NT2/D1 (cell line): ENCODE measurements around the gene HOXB4.
A peak's percentile ranks its signal among the peaks of the same experiment; 100 is the strongest.
"Not testable (repeated sequence)": the region's sequence is repeated elsewhere in the genome, so short reads cannot be mapped to it uniquely, and the experiment has no call there.

ENCODE experiments used
- DNase-seq: peaks from one replicate; pipeline ENCODE4 v3.0.0-alpha.2; 2011; ENCODE audit warnings: low read depth, low spot score
- H3K27me3 ChIP-seq: 2 replicates; pipeline ENCODE4 v1.6.0; 2011; ENCODE audit warnings: mild to moderate bottlenecking; ENCODE audit not compliant: insufficient read length, insufficient read depth
- H3K36me3 ChIP-seq: 2 replicates; pipeline ENCODE4 v1.6.1; 2011; ENCODE audit warnings: mild to moderate bottlenecking, low read length, mixed read lengths; ENCODE audit not compliant: insufficient read depth, insufficient read length
- H3K4me1 ChIP-seq: 2 replicates; pipeline ENCODE4 v1.5.1; 2011; ENCODE audit not compliant: insufficient read depth, insufficient read length
- H3K4me3 ChIP-seq: 2 replicates; pipeline ENCODE4 v1.5.1; 2011; ENCODE audit warnings: low read depth; ENCODE audit not compliant: insufficient read length
- H3K9ac ChIP-seq: 2 replicates; pipeline ENCODE4 v1.6.0; 2011; ENCODE audit warnings: low read depth; ENCODE audit not compliant: insufficient read length
- H3K9me3 ChIP-seq: 2 replicates; pipeline ENCODE4 v1.5.1; 2011; ENCODE audit warnings: mild to moderate bottlenecking, low read length; ENCODE audit not compliant: insufficient read depth
- SUZ12 ChIP-seq: IDR thresholded peaks from 2 replicates; pipeline ENCODE4 v1.6.1; 2011; ENCODE audit not compliant: insufficient read length, insufficient read depth; ENCODE audit errors: extremely low read depth
- YY1 ChIP-seq: IDR thresholded peaks from 2 replicates; pipeline ENCODE4 v1.6.1; 2011; ENCODE audit not compliant: insufficient read length, insufficient read depth
- ZNF274 ChIP-seq: IDR thresholded peaks from 2 replicates; pipeline ENCODE4 v1.6.1; 2011; ENCODE audit warnings: mild to moderate bottlenecking, low read depth, low read length

The HOXB4 gene

DNA sequence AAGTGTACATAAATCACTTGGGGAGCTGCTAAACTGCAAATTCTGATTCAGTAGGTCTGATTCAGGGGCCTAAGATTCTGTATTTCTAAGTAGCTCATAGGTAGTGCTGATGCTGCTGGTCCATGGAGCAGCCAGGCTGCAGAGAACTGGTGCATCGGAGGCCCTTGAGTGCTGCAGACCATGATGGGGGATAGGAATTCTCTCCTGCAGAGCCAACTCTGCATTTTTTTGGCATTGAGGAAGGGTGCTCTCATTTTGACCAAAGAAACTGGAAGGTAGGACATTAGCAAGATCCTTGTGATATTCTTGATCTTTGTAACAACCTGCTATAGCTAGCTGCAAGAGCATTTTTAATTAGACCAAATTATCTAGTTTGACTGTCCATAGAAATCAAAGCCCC is 37.9 kb downstream of the HOXB4 start:
- no peak for TF ChIP-seq ZNF274
- TF ChIP-seq YY1, result no peak
- TF ChIP-seq SUZ12, result no peak
- Histone ChIP-seq H3K4me1 (peaks cover 3% of the 10 kb centered on the region), H3K9me3 (no peaks in the 10 kb centered on the region), H3K27me3 (peaks cover 62% of the 10 kb centered on the region), H3K36me3 (no peaks in the 10 kb centered on the region), H3K9ac (no peak overlapping the region), H3K4me3 (no peak overlapping the region)
- no peak for DNase-seq

DNA sequence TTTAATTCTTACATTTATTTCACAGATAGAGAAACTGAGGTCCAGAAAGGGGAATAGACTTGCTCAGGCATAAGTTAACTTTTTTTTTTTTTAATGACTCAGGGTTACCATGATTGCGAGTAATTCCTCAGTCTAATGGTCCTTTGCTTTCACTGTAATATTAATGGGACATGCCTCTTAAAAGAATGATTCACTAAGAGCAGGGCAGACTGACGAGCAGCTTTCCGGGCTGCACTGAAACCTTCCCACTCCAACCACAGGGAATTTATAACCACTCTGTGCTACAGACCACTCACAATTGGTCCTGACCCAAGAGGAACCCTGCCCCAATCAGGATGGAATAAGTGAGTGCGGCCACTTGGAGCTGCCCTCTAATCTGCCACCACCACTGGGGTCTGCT is 39.0 kb downstream of the HOXB4 start:
- Histone ChIP-seq H3K4me3 (no peak overlapping the region), H3K4me1 (peaks cover 3% of the 10 kb centered on the region), H3K36me3 (no peaks in the 10 kb centered on the region), H3K27me3 (peaks cover 52% of the 10 kb centered on the region), H3K9ac (no peak overlapping the region), H3K9me3 (no peaks in the 10 kb centered on the region)
- no peak for TF ChIP-seq ZNF274
- TF ChIP-seq SUZ12, result no peak
- TF ChIP-seq YY1, result no peak
- no peak for DNase-seq

DNA sequence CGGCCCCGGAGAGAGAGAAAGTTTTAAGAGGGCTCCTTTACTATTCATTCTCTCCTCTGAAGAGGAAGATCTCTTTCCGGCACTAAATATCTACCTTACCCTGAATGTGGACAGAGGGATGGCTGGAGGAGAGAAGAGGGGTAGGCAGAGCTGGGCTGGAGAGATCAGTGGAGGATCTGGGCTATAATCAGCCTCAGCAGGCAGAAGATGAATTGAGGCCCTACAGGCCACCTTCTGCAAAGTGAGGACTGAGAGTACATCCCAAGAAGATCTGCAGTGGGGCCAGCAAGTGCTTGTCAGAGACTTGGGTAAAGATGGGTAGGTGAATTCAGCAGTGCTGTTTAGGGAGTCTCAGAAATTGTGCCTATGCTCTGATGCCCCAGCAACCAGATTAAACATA is 40.8 kb downstream of the HOXB4 start:
- Histone ChIP-seq H3K9ac (no peak overlapping the region), H3K4me3 (no peak overlapping the region), H3K36me3 (no peaks in the 10 kb centered on the region), H3K9me3 (no peaks in the 10 kb centered on the region), H3K27me3 (peaks cover 36% of the 10 kb centered on the region), H3K4me1 (peaks cover 5% of the 10 kb centered on the region)
- TF ChIP-seq YY1 (no peak), ZNF274 (no peak), SUZ12 (no peak)
- DNase-seq, result no peak

DNA sequence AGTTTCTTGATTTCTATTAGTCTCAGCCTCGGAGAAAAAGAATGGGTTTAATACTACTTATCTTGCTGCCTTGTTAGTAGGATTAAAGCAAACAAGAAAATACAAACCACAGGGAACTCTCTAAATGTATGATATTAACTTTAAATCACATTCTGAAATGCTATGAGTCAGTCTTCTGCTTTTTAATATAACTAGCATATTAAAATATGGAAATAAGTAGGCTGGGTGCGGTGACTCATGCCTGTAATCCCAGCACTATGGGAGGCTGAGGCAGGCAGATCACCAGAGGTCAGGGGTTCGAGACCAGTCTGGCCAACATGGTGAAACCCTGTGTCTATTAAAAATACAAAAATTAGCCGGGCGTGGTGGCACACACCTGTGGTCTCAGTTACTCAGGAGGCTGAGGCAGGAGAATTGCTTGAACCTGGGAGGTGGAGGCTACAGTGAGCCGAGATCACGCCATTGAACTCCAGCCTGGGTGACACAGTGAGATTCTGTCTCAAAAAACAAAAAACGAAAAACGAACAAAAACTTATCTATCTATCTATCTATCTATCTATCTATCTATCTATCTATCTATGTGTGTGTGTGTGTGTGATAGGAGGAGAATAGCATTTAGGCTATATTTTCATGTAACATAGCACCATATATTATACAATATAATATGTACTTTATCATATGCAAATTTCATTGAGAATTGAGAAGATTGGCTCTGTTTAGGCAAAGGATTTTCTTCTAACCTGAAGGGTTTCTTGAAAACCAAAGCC is 42.2 kb downstream of the HOXB4 start:
- H3K36me3 ChIP-seq, H3K9me3 ChIP-seq, H3K9ac ChIP-seq, H3K4me3 ChIP-seq, DNase-seq: not testable (repeated sequence)
- Histone ChIP-seq H3K27me3 (peaks cover 33% of the 10 kb centered on the region), H3K4me1 (peaks cover 11% of the 10 kb centered on the region)

DNA sequence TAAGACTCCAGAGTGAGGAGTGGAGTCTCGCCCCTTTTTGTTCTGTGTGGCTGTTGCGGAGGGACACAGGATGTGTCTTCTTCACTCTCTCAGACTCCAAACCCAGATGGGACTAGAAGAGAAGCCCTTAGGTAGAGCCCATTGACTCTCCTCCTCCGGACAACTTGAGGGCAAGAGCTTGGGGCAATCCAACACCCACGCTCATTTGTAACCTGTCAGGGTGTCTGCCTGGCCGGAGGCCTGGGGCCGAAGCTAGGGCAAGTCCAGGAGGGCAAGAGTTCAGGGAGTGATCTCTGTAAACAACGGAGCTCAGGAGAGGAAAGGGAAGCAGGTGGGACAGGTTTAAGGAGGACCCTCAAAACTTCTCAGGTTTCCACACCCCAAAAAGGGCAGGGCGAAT is 45.9 kb downstream of the HOXB4 start:
- TF ChIP-seq YY1, result no peak
- TF ChIP-seq SUZ12, result no peak
- no peaks in the 10 kb centered on the region for H3K36me3 ChIP-seq
- no peaks in the 10 kb centered on the region for H3K9me3 ChIP-seq
- peaks cover 45% of the 10 kb centered on the region for H3K27me3 ChIP-seq
- peaks cover 27% of the 10 kb centered on the region for H3K4me1 ChIP-seq
- H3K9ac ChIP-seq, result no peak overlapping the region
- H3K4me3 ChIP-seq, result no peak overlapping the region
- DNase-seq, result no peak

DNA sequence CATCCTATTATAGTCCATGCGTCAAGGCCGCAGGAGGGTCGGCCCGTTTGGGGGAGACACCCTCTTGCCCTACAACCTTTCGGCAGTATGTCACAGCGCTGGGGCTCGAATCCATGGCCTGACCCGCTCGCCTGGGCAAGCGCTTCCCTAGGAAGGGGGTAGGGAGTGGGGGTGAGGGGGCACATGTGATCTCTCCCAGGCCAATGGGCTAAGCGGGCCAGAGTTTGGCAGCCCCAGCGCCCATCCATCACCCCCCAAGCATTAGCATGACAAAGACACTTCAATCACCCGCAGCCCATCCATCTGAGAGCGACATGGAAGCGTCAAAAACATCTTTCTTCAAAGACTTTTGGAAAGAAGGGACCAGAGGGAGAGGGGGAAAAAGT is 47.3 kb downstream of the HOXB4 start, which contains the start of gene HOXB1:
Gene HOXB1 (minus strand): TSS at position 125 of the 386 bp plus-strand sequence. CDS start 107 bp downstream, at position 18.
- no peaks in the 10 kb centered on the region for H3K9me3 ChIP-seq
- H3K9ac ChIP-seq, result peak within 1 kb of the TSS; percentile 45
- DNase-seq, result no peak
- peaks cover 28% of the 10 kb centered on the region for H3K4me1 ChIP-seq
- no peak for TF ChIP-seq YY1
- no peak for TF ChIP-seq ZNF274
- TF ChIP-seq SUZ12, result no peak
- H3K36me3 ChIP-seq, result no peaks in the 10 kb centered on the region
- peaks cover 57% of the 10 kb centered on the region for H3K27me3 ChIP-seq
- no peak within 1 kb of the TSS for H3K4me3 ChIP-seq

DNA sequence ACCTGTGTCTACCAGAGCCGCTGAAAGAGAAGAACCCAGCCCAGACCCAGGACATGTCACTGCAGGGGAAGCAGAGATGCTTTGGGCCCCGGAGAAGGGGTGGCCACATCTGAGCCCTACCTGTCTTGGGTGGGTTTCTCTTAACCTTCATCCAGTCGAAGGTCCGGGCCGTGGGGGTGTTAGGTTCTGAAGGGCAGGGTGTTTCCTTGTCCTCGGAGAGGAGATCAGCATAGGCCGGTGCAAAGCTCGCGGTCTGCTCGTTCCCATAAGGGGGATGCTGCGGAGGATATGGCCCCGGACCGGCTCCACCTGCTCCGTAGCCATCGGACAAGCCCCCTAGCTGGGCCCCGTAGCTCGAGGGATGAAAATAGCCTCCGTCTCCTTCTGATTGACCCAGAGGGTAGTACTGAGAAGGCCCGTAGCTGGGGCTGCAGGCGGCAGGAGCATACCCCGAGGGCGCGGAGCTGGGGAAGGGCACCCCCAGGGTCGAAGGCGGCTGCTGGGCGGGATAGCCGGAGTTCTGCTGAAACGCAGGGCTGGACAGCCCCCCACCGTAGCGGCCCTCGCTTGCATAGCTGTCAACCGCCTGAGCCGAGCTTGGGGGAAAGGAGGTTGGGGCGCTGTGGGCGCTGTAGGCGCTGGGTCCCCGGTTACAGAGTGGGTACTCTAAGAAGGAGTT is 47.8 kb downstream of the HOXB4 start:
- H3K27me3 ChIP-seq, result peaks cover 62% of the 10 kb centered on the region

More for the DNA sequence above, 47.8 kb downstream of the HOXB4 start:
- Histone ChIP-seq H3K9ac (peak overlapping the region; percentile 45), H3K9me3 (no peaks in the 10 kb centered on the region), H3K36me3 (no peaks in the 10 kb centered on the region), H3K4me3 (no peak overlapping the region), H3K4me1 (peaks cover 28% of the 10 kb centered on the region)
- no peak for DNase-seq
- no peak for TF ChIP-seq YY1
- TF ChIP-seq SUZ12, result no peak
- TF ChIP-seq ZNF274, result no peak
